Measurements from ENCODE around the gene MAP2K6. TPM values are rescaled to one million over a fixed set of nuclear protein-coding genes. Genes with fewer than 3 reads are reported as not detected.

The MAP2K6 gene
- total RNA-seq, 2 donors from 2014 or later: 5.4 to 14.1 TPM

GRCh38 chr17:69451416-69452394 is 37.2 kb downstream of the MAP2K6 start:
- H3K4me3 ChIP-seq: no peak overlapping the region
- intact Hi-C loops (cut with DNase I): no loop called here
- 91% methylated on average over 8 of the region's 8 CpGs for WGBS
- no peaks in the 10 kb centered on the region for H3K9me3 ChIP-seq
- H3K36me3 ChIP-seq: no peaks in the 10 kb centered on the region
- no peak for DNase-seq (ENCODE audit: low spot score)
- no peaks in the 10 kb centered on the region for H3K4me1 ChIP-seq (replicated peaks)
- H3K27me3 ChIP-seq (replicated peaks; ENCODE audit: insufficient read depth): no peaks in the 10 kb centered on the region
- H3K27ac ChIP-seq: no peak overlapping the region
- no peak for TF ChIP-seq POLR2A (IDR thresholded peaks at IDR 0.05)
- no peak for TF ChIP-seq CTCF (IDR thresholded peaks at IDR 0.05)
- no peak for TF ChIP-seq POLR2AphosphoS5 (IDR thresholded peaks at IDR 0.05)

GRCh38 chr17:69452664-69453260 is 38.3 kb downstream of the MAP2K6 start:
- DNase-seq (ENCODE audit: low spot score): no peak
- no peak overlapping the region for H3K27ac ChIP-seq

GRCh38 chr17:69454051-69454450 is 39.6 kb downstream of the MAP2K6 start:
- no peak overlapping the region for H3K27ac ChIP-seq
- TF ChIP-seq POLR2AphosphoS5 (IDR thresholded peaks at IDR 0.05) (no peak), POLR2A (IDR thresholded peaks at IDR 0.05) (no peak), CTCF (IDR thresholded peaks at IDR 0.05) (no peak)
- whole genome bisulfite sequencing: 83% methylated on average over 4 of the region's 4 CpGs
- intact Hi-C loops (cut with DNase I): no loop called here
- H3K4me1 ChIP-seq (replicated peaks): no peaks in the 10 kb centered on the region
- no peaks in the 10 kb centered on the region for H3K27me3 ChIP-seq (replicated peaks; ENCODE audit: insufficient read depth)
- H3K36me3 ChIP-seq: no peaks in the 10 kb centered on the region
- DNase-seq (ENCODE audit: low spot score): no peak
- no peak overlapping the region for H3K4me3 ChIP-seq
- H3K9me3 ChIP-seq: no peaks in the 10 kb centered on the region

More at GRCh38 chr17:69452664-69453260, 38.3 kb downstream of the MAP2K6 start:
- 93% methylated on average over 8 of the region's 8 CpGs for WGBS
- no peaks in the 10 kb centered on the region for H3K27me3 ChIP-seq (replicated peaks; ENCODE audit: insufficient read depth)
- no peak overlapping the region for H3K4me3 ChIP-seq
- no peaks in the 10 kb centered on the region for H3K9me3 ChIP-seq
- intact Hi-C loops (cut with DNase I): no loop called here
- H3K36me3 ChIP-seq: no peaks in the 10 kb centered on the region
- H3K4me1 ChIP-seq (replicated peaks): no peaks in the 10 kb centered on the region
- no peak for TF ChIP-seq CTCF (IDR thresholded peaks at IDR 0.05)
- no peak for TF ChIP-seq POLR2AphosphoS5 (IDR thresholded peaks at IDR 0.05)
- no peak for TF ChIP-seq POLR2A (IDR thresholded peaks at IDR 0.05)

- Histone ChIP-seq H3K4me3 (no peak overlapping the region), H3K27me3 (replicated peaks; ENCODE audit: insufficient read depth) (no peaks in the 10 kb centered on the region), H3K27ac (no peak overlapping the region), H3K36me3 (no peaks in the 10 kb centered on the region), H3K9me3 (no peaks in the 10 kb centered on the region), H3K4me1 (replicated peaks) (no peaks in the 10 kb centered on the region)
- TF ChIP-seq CTCF (IDR thresholded peaks at IDR 0.05) (no peak), POLR2AphosphoS5 (IDR thresholded peaks at IDR 0.05) (no peak), POLR2A (IDR thresholded peaks at IDR 0.05) (no peak)
- DNase-seq (ENCODE audit: low spot score): no peak
- 85% methylated on average over 1 of the region's 1 CpG for WGBS
- intact Hi-C loops (cut with DNase I): no loop called here
Measured at GRCh38 chr17:69455040-69455439, 40.5 kb downstream of the MAP2K6 start.
